SK-N-SH treated with all-trans-retinoic acid at 6 μM for 48 hours (cell line): ENCODE measurements around the gene AKT3.
A peak's percentile ranks its signal among the peaks of the same experiment; 100 is the strongest.

Source experiments
- ATAC-seq: fragments of 200-7000 bp; cut with Tn5 transposase; 3 replicates; pipeline ENCODE4 v1.9.1; 2020; ENCODE audit warnings: mild to moderate bottlenecking, moderate library complexity
- ARNTL ChIP-seq: fragments of 450-650 bp; formaldehyde crosslinking; IDR thresholded peaks from 2 replicates; pipeline ENCODE4 v1.5.0; 2020; ENCODE audit warnings: low read depth, mild to moderate bottlenecking, moderate library complexity, borderline replicate concordance
- BACH2 ChIP-seq: fragments of 250-450 bp; sonication (Bioruptor Pico); IDR thresholded peaks from 2 replicates; pipeline ENCODE4 v1.9.0; 2021; ENCODE audit warnings: mild to moderate bottlenecking, borderline replicate concordance
- CSDC2 ChIP-seq: fragments of 250-450 bp; sonication (Bioruptor Pico); IDR thresholded peaks from 2 replicates; pipeline ENCODE4 v1.5.0; 2020; ENCODE audit warnings: mild to moderate bottlenecking, moderate library complexity
- CSRNP3 ChIP-seq: fragments of 250-450 bp; sonication (Bioruptor Pico); IDR thresholded peaks from 2 replicates; pipeline ENCODE4 v1.5.1; 2021; ENCODE audit warnings: mild to moderate bottlenecking, moderate library complexity
- ESRRG ChIP-seq: fragments of 250-450 bp; sonication (Bioruptor Pico); IDR thresholded peaks from 2 replicates; pipeline ENCODE4 v1.6.1; 2021; ENCODE audit warnings: mild to moderate bottlenecking
- GLIS3 ChIP-seq: fragments of 250-450 bp; sonication (Bioruptor Pico); IDR thresholded peaks from 2 replicates; pipeline ENCODE4 v1.5.0; 2020; ENCODE audit warnings: mild to moderate bottlenecking, moderate library complexity
- ISL1 ChIP-seq: fragments of 250-450 bp; sonication (Bioruptor Pico); IDR thresholded peaks from 2 replicates; pipeline ENCODE4 v2.1.2; 2022; ENCODE audit warnings: mild to moderate bottlenecking, moderate library complexity
- OSR1 ChIP-seq: fragments of 250-450 bp; sonication (Bioruptor Pico); IDR thresholded peaks from 2 replicates; pipeline ENCODE4 v1.8.0; 2022; ENCODE audit warnings: moderate library complexity, mild to moderate bottlenecking, inconsistent platforms
- PATZ1 ChIP-seq: fragments of 250-450 bp; sonication (Bioruptor Pico); IDR thresholded peaks from 2 replicates; pipeline ENCODE4 v1.8.0; 2020; ENCODE audit warnings: mild to moderate bottlenecking, moderate library complexity, borderline replicate concordance
- PPARA ChIP-seq: fragments of 250-450 bp; sonication (Bioruptor Pico); IDR thresholded peaks from 2 replicates; pipeline ENCODE4 v1.5.0; 2020; ENCODE audit warnings: mild to moderate bottlenecking, borderline replicate concordance
- RARB ChIP-seq: fragments of 250-450 bp; sonication (Bioruptor Pico); IDR thresholded peaks from 2 replicates; pipeline ENCODE4 v1.8.0; 2021; ENCODE audit warnings: mild to moderate bottlenecking, moderate library complexity
- SNAI2 ChIP-seq: fragments of 250-450 bp; sonication (Bioruptor Pico); IDR thresholded peaks from 2 replicates; pipeline ENCODE4 v1.5.0; 2020; ENCODE audit warnings: mild to moderate bottlenecking, moderate library complexity
- TCF4 ChIP-seq: fragments of 250-450 bp; sonication (Bioruptor Pico); IDR thresholded peaks from 2 replicates; pipeline ENCODE4 v1.8.0; 2021; ENCODE audit warnings: mild to moderate bottlenecking, moderate library complexity, borderline replicate concordance
- TOX ChIP-seq: fragments of 250-450 bp; sonication (Bioruptor Pico); IDR thresholded peaks from 2 replicates; pipeline ENCODE4 v1.8.0; 2021; ENCODE audit warnings: mild to moderate bottlenecking, moderate library complexity, borderline replicate concordance
- TSHZ2 ChIP-seq: fragments of 250-450 bp; sonication (Bioruptor Pico); IDR thresholded peaks from 2 replicates; pipeline ENCODE4 v1.5.0; 2020; ENCODE audit warnings: mild to moderate bottlenecking, moderate library complexity
- ZC3H10 ChIP-seq: fragments of 250-450 bp; sonication (Bioruptor Pico); IDR thresholded peaks from 2 replicates; pipeline ENCODE4 v1.5.1; 2021; ENCODE audit warnings: mild to moderate bottlenecking, moderate library complexity
- ZFP3 ChIP-seq: fragments of 250-450 bp; sonication (Bioruptor Pico); IDR thresholded peaks from 2 replicates; pipeline ENCODE4 v1.5.0; 2020; ENCODE audit warnings: mild to moderate bottlenecking, moderate library complexity
- ZFP30 ChIP-seq: fragments of 450-650 bp; formaldehyde crosslinking; IDR thresholded peaks from 2 replicates; pipeline ENCODE4 v1.5.0; 2022; ENCODE audit warnings: mild to moderate bottlenecking, moderate library complexity
- ZNF565 ChIP-seq: fragments of 450-650 bp; formaldehyde crosslinking; conservative IDR thresholded peaks from 2 replicates; pipeline ENCODE4 v1.5.0; 2020; ENCODE audit warnings: low read depth, mild to moderate bottlenecking, moderate library complexity
- ZNF70 ChIP-seq: fragments of 450-650 bp; formaldehyde crosslinking; IDR thresholded peaks from 2 replicates; pipeline ENCODE4 v1.5.0; 2020; ENCODE audit warnings: mild to moderate bottlenecking, moderate library complexity
- ZNF8 ChIP-seq: fragments of 450-650 bp; formaldehyde crosslinking; IDR thresholded peaks from 2 replicates; pipeline ENCODE4 v1.5.0; 2020; ENCODE audit warnings: mild to moderate bottlenecking, moderate library complexity
- TF ChIP-seq, protein P1 (sequence below): fragments of 250-450 bp; sonication (Bioruptor Pico); IDR thresholded peaks from 2 replicates; pipeline ENCODE4 v1.5.1; 2020; ENCODE audit warnings: low read depth, mild to moderate bottlenecking, moderate library complexity
- TF ChIP-seq, protein P2 (sequence below): fragments of 250-450 bp; sonication (Bioruptor Pico); IDR thresholded peaks from 2 replicates; pipeline ENCODE4 v1.8.0; 2021; ENCODE audit warnings: low read depth, mild to moderate bottlenecking, moderate library complexity, borderline replicate concordance

The AKT3 gene

GRCh38 chr1:243842161-243842560, 7.9 kb downstream of the AKT3 start (continued):
- TF ChIP-seq, protein P1, sequence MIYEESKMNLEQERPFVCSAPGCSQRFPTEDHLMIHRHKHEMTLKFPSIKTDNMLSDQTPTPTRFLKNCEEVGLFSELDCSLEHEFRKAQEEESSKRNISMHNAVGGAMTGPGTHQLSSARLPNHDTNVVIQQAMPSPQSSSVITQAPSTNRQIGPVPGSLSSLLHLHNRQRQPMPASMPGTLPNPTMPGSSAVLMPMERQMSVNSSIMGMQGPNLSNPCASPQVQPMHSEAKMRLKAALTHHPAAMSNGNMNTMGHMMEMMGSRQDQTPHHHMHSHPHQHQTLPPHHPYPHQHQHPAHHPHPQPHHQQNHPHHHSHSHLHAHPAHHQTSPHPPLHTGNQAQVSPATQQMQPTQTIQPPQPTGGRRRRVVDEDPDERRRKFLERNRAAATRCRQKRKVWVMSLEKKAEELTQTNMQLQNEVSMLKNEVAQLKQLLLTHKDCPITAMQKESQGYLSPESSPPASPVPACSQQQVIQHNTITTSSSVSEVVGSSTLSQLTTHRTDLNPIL (CRISPR knock-in tag) = no peak
- TF ChIP-seq CSRNP3 (CRISPR knock-in tag) (no peak), ZC3H10 (CRISPR knock-in tag) (no peak), TOX (no peak), ZNF70 (no peak), OSR1 (CRISPR knock-in tag) (no peak)

GRCh38 chr1:243841507-243841906, 8.5 kb downstream of the AKT3 start:
- ATAC-seq = peak; percentile 61
- TF ChIP-seq PATZ1 (no peak), GLIS3 (no peak), BACH2 (CRISPR knock-in tag) (no peak), ESRRG (CRISPR knock-in tag) (no peak), ZFP30 (CRISPR knock-in tag) (no peak), ZFP3 (CRISPR knock-in tag) (no peak), SNAI2 (CRISPR knock-in tag) (no peak), ARNTL (no peak), ISL1 (no peak), TCF4 (CRISPR knock-in tag) (no peak), RARB (CRISPR knock-in tag) (no peak), CSDC2 (CRISPR knock-in tag) (no peak), TOX (no peak), PPARA (CRISPR knock-in tag) (no peak), ZNF8 (CRISPR knock-in tag) (no peak), ZNF565 (CRISPR knock-in tag) (no peak), TSHZ2 (CRISPR knock-in tag) (no peak)
- TF ChIP-seq, protein P2, sequence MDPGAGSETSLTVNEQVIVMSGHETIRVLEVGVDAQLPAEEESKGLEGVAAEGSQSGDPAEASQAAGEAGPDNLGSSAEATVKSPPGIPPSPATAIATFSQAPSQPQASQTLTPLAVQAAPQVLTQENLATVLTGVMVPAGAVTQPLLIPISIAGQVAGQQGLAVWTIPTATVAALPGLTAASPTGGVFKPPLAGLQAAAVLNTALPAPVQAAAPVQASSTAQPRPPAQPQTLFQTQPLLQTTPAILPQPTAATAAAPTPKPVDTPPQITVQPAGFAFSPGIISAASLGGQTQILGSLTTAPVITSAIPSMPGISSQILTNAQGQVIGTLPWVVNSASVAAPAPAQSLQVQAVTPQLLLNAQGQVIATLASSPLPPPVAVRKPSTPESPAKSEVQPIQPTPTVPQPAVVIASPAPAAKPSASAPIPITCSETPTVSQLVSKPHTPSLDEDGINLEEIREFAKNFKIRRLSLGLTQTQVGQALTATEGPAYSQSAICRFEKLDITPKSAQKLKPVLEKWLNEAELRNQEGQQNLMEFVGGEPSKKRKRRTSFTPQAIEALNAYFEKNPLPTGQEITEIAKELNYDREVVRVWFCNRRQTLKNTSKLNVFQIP (CRISPR knock-in tag) = no peak
- TF ChIP-seq, protein P1 (CRISPR knock-in tag) = no peak
